Body of pancreas (tissue), 4 donors: ENCODE results near the gene C5orf47.

Experiments used
- CTCF ChIP-seq, 7 experiments: fragments of 450-650 bp in 4 of 7; fragments of 200-600 bp in 3 of 7; sonication (generic) in 3 of 7; IDR thresholded peaks; one replicate each; pipeline ENCODE4 v1.5.1; 2016 to 2019; ENCODE audit warnings: antibody characterized with exemption in 7 of 7
- POLR2A ChIP-seq, 3 donors: fragments of 450-650 bp; IDR thresholded peaks; one replicate each; pipeline ENCODE4 v1.6.1; 2016; ENCODE audit warnings: antibody characterized with exemption in 3 of 3, mild to moderate bottlenecking in 2 of 3

GRCh38 chr5:173953528-173954090, 35.4 kb upstream of the C5orf47 start:
- TF ChIP-seq CTCF (IDR thresholded peaks at IDR 0.05) (no peak), POLR2A (IDR thresholded peaks at IDR 0.05) (no peak)
